Rectal smooth muscle tissue (tissue), 1 donor: ENCODE data around the gene INSYN2B.

ENCODE experiments used
- H3K27ac ChIP-seq: one replicate; pipeline ENCODE4 v1.7.0; 2013; ENCODE audit warnings: low read depth, low read length, inconsistent platforms
- H3K27me3 ChIP-seq: one replicate; pipeline ENCODE4 v1.7.0; 2013; ENCODE audit warnings: low read length; ENCODE audit not compliant: control insufficient read depth, insufficient read depth
- H3K36me3 ChIP-seq: one replicate; pipeline ENCODE4 v1.7.0; 2013; ENCODE audit warnings: low read length; ENCODE audit not compliant: control insufficient read depth, insufficient read depth
- H3K4me1 ChIP-seq: one replicate; pipeline ENCODE4 v1.7.0; 2013; ENCODE audit warnings: low read length; ENCODE audit not compliant: control insufficient read depth, insufficient read depth
- H3K4me3 ChIP-seq: one replicate; pipeline ENCODE4 v1.7.0; 2013; ENCODE audit warnings: low read length
- H3K9ac ChIP-seq: one replicate; pipeline ENCODE4 v1.7.0; 2013; ENCODE audit warnings: low read length

Gene INSYN2B

DNA sequence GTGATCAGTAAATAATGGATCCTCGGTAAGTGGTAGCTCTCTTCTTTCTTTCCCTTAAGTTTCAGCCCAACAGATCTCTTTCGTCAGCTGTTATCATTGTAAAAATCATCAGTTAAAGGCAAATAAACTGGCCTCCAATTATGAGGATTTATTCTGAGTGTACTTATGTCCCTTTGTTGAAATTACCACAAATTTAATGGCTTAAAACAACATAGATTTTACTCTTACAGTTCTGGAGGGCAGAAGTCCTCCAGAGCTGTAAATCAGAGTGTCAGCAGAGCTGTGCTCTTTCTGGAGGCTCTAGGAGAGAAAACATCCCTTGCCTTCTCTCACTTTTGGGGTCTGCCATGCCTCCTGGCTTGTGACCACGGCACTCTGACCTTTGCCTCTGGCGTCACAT, 104.6 kb downstream of the INSYN2B start:
- Histone ChIP-seq H3K27me3 (no peaks in the 10 kb centered on the region), H3K4me3 (no peak overlapping the region), H3K36me3 (no peaks in the 10 kb centered on the region), H3K4me1 (no peaks in the 10 kb centered on the region), H3K9ac (no peak overlapping the region), H3K27ac (no peak overlapping the region)

DNA sequence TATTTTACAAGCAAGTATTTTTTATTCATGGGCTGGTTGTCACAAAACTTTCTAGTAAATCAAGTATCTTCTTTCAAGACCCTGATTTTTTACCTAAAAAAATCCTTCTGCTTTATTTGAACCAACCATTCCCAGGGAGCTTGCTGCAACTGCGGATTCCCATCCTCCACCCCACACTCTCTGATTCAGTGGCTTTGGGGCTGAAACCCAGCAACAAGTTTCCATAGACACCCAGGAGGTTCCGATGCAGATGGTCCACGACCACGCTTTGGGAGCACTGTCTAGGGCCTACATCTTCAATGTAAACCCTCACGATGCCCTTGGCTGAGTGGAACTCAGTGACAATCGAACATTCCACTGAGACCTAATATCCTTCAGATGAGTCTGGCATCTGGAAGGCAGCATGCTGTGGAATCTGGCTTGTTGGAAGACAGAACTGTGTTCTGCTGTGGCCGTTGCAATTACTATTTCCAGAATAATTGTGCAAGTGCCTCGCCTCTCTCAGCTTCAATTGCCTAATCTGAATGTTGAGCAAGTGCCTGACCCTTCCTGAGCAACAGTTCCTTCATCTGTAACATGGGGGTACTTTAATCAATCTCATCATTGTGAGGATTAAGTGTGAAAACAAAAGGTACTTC, 105.1 kb downstream of the INSYN2B start:
- no peaks in the 10 kb centered on the region for H3K36me3 ChIP-seq
- no peak overlapping the region for H3K27ac ChIP-seq
- no peaks in the 10 kb centered on the region for H3K27me3 ChIP-seq
- H3K4me3 ChIP-seq, result no peak overlapping the region
- no peaks in the 10 kb centered on the region for H3K4me1 ChIP-seq
- no peak overlapping the region for H3K9ac ChIP-seq

DNA sequence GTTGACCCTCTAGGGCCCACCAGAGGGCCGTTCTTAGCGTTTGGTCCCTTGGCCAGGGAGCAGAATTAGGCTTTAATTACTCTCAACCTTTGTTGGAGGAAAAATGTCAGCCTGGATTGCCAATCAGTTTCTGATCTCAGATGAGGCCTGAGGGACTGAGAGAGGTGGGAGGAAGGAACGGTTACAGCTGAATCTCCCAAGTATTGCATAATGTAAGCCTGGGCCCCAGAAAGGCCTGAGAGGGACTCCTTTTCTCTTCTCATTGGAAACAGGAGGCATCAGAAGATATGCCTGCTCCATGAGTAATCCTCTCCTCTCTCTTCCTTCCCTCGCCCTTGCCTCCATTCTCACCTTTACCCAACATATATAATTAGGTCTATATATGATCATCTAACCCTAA, 105.7 kb downstream of the INSYN2B start:
- Histone ChIP-seq H3K27ac (no peak overlapping the region), H3K4me1 (no peaks in the 10 kb centered on the region), H3K4me3 (no peak overlapping the region), H3K9ac (no peak overlapping the region), H3K36me3 (no peaks in the 10 kb centered on the region), H3K27me3 (no peaks in the 10 kb centered on the region)

DNA sequence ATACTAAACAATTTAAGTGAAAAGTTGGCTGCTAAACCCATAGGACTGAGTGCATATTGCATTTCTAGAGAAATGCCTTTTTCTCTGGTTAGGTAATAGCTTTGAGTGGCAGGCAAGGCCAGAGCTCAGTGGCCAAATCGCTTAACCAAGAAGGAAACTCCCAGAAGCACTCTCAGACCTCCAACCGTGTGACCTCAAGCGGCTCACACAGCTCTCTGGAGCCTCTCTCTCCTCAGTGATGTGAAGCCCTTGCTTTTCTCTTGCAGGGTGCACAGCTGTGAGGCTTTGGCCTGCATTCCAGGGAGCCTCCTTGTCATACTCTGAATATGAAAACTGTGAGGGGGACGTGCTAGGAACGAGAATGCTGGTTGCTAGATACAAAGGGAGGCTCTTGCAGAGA, 106.7 kb downstream of the INSYN2B start:
- Histone ChIP-seq H3K36me3 (no peaks in the 10 kb centered on the region), H3K9ac (no peak overlapping the region), H3K27me3 (no peaks in the 10 kb centered on the region), H3K4me3 (no peak overlapping the region), H3K4me1 (no peaks in the 10 kb centered on the region), H3K27ac (no peak overlapping the region)

DNA sequence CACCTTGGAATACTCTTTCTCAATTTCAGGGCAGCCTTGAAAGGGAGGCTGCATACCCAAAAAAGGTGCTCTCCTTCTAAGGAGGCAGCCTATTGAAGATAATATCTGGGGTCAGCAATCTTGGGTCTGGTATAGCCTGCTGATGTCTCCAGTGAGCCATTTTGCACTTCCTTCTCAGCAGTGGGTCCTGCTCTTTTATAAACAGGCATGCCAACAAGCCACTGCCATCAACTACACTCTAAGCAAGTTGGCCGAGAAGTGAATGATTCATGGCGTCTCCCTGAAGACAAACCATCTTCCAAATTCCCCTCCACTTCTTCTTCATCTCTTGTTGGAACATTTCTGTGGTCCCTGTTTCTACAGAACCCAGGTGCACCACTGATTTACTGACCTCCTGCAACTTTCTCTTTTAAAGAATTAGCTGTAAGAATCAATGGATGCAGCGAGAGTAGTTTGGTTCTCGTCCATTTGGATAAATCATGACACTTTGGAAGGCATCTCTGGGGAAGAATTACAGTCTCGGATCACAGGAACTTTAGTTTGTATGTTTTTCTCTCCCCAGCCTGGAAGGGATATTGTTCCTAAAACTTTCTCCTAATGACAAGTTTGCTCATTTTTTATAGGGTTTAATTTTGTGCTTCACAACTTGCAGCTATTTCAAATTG, 108.3 kb downstream of the INSYN2B start:
- no peaks in the 10 kb centered on the region for H3K27me3 ChIP-seq
- H3K9ac ChIP-seq, result no peak overlapping the region
- H3K4me3 ChIP-seq, result no peak overlapping the region
- no peaks in the 10 kb centered on the region for H3K4me1 ChIP-seq
- H3K27ac ChIP-seq, result no peak overlapping the region
- H3K36me3 ChIP-seq, result no peaks in the 10 kb centered on the region

DNA sequence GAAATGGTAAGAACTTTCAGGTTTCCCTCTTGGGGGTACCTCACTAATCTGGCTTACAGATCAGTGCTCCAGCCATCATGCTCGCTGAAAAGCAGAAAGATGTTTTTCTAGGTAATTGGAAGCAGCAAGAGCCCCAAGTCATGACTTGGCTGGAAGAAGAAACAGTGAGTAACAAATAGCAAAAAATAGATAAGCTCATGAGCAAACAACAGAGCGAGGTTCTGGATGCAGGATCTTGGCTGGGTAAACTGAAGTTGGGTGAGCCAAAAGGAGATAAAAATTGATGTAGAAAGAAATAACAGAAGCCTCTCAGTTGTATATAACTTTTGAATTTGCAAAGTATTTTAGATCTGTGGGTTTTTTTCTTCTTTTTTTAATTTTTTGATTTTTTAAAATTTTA, 110.1 kb downstream of the INSYN2B start:
- Histone ChIP-seq H3K27me3 (no peaks in the 10 kb centered on the region), H3K36me3 (no peaks in the 10 kb centered on the region), H3K4me3 (no peak overlapping the region), H3K27ac (no peak overlapping the region), H3K4me1 (no peaks in the 10 kb centered on the region), H3K9ac (no peak overlapping the region)

DNA sequence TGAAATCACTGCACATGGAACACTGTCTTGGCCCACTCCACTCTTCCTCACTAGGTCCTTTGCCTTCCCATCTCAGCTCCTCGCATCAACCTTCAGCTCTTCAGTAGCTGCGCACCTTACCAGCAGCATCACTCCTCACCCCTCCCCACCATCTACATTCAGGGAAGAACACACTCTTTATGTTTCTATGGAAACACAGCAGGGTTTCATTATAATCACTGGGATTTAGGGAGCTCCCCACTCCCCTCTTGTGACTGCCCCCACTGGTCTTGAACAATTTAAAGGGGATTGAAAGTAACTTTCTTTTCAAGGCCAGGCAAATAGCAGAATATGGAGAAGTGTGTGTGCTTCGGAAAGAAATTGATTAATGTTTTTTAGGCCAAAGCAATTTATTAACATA, 111.2 kb downstream of the INSYN2B start:
- Histone ChIP-seq H3K36me3 (no peaks in the 10 kb centered on the region), H3K9ac (no peak overlapping the region), H3K27ac (no peak overlapping the region), H3K4me3 (no peak overlapping the region), H3K27me3 (no peaks in the 10 kb centered on the region), H3K4me1 (no peaks in the 10 kb centered on the region)

DNA sequence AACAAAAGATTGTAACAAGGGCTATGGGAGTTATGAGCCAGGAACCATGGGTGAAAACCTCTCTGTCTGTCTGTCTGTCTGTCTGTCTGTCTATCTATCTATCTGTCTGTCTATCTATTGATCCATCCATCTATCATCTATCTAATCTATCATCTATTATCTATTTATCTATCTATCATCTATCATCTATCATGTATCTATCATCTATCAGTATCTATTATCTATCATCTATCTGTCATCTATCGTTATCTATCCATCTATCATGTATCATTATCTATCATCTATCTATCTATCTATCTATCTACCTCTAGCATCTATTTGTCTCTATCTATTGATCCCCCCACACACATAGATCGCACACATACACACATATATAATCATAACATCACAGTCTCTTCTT, 112.9 kb downstream of the INSYN2B start:
- Histone ChIP-seq H3K4me1 (no peaks in the 10 kb centered on the region), H3K9ac (no peak overlapping the region), H3K27me3 (no peaks in the 10 kb centered on the region), H3K4me3 (no peak overlapping the region), H3K36me3 (no peaks in the 10 kb centered on the region), H3K27ac (no peak overlapping the region)

DNA sequence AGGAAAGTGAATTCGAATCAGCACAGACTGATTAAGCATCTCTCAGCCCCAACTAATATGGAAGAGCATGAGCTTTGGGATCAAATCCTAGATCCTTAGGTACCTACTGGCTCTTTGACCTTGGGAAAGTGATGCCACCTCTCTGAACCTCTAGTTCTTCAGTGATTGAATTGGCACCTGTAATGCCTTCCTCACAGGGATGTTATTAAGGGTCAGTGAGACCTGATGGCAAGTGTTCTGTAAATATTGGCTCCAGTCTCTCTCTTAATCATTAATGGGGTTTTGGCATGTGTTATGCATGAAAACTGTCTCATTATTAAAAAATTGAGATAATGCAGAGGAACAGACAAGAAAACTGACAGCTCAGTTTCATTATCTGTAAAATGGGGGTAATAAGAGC, 115.8 kb downstream of the INSYN2B start:
- Histone ChIP-seq H3K27ac (no peak overlapping the region), H3K27me3 (no peaks in the 10 kb centered on the region), H3K36me3 (no peaks in the 10 kb centered on the region)

DNA sequence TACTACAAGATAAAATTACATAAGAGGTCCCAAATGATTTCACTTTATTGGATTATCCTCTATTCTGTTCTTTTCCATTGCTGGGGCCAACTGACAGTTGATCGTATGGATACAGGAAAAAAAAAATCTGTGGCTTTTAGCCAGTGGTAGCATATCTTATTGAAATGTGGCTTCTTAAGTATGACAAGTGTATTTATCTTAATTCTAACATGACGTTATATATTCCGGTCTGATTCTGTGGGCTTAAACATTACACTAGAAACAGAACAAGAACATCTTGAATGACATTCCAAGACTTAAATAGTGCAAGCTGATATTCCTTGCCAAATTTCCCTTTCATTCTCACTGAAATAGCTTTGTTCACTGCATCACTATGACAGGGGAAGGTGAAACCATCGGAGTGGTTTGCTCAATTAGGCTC, 117.9 kb downstream of the INSYN2B start:
- no peaks in the 10 kb centered on the region for H3K36me3 ChIP-seq
- no peaks in the 10 kb centered on the region for H3K27me3 ChIP-seq
- no peak overlapping the region for H3K9ac ChIP-seq
- no peak overlapping the region for H3K27ac ChIP-seq
- H3K4me1 ChIP-seq, result no peaks in the 10 kb centered on the region
- no peak overlapping the region for H3K4me3 ChIP-seq

More for the DNA sequence above, 115.8 kb downstream of the INSYN2B start:
- H3K4me3 ChIP-seq, result no peak overlapping the region
- H3K9ac ChIP-seq, result no peak overlapping the region
- no peaks in the 10 kb centered on the region for H3K4me1 ChIP-seq

DNA sequence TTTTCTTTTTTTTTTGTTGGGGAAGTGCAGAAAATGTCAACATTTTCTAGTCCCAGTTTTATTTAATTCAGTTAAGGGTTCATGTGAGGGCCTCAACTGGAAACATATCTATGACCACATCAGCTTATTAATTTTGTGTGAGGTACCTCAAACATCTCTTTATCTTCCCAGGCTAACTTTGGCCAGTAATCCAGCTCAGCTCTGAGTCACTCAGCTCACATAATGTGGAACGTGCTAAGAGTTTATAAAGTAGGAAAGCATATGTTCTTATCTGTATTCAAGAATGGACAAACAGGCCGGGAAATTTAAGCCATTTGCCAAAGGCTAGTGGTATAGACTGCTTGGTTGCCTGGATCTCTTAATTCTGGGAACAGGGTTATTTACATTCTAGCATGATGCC, 118.4 kb downstream of the INSYN2B start:
- H3K4me1 ChIP-seq, result no peaks in the 10 kb centered on the region
- H3K4me3 ChIP-seq, result no peak overlapping the region
- no peak overlapping the region for H3K27ac ChIP-seq
- H3K36me3 ChIP-seq, result no peaks in the 10 kb centered on the region
- no peak overlapping the region for H3K9ac ChIP-seq
- H3K27me3 ChIP-seq, result no peaks in the 10 kb centered on the region

DNA sequence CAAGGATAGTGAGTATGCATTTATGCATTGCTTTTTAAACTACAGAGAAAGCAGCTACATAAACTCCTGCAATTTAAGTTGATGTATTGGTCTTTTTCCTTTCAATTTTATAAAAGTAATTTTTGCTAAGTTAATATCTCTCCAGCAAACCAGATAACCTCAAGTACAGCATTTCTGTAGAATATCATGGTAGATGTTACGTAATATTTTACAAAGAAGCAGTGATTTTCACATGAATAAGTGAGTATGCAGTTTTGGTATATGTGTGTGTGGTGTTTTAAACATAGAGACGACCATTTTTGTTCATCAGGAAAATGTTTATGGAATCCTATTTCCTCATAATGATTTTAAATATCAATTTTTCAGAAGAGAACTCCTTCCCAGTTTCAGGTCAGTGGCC, 118.9 kb downstream of the INSYN2B start:
- Histone ChIP-seq H3K4me3 (no peak overlapping the region), H3K27ac (no peak overlapping the region), H3K36me3 (no peaks in the 10 kb centered on the region), H3K4me1 (no peaks in the 10 kb centered on the region), H3K9ac (no peak overlapping the region), H3K27me3 (no peaks in the 10 kb centered on the region)

DNA sequence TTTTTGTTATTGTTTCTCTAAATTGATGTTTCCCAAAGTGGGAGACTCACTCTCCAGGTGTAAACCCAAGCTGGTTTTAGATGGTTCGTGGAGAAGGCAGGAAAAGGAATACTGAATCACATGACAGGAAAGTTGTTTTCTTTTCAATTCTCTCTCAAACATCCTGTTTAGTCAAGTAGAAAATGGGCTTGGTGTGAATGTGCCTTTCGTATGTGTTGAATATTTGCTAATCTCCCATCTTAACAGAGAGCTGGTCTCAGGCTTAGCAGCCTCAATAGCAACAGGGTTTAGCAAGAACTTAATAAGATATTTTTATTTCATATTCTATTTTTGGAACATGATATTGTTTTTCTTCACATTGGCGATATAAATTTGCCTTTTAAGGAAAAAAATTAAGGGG, 119.7 kb downstream of the INSYN2B start:
- Histone ChIP-seq H3K36me3 (no peaks in the 10 kb centered on the region), H3K4me1 (no peaks in the 10 kb centered on the region), H3K27me3 (no peaks in the 10 kb centered on the region), H3K27ac (no peak overlapping the region), H3K4me3 (no peak overlapping the region), H3K9ac (no peak overlapping the region)
